HT1080 (cell line): ENCODE results near the gene FOXO1. TPM values are rescaled to one million over a fixed set of nuclear protein-coding genes. Genes with fewer than 3 reads are reported as not detected.

Experiments used
- DNase-seq: peaks from one replicate; pipeline ENCODE4 v3.0.0-alpha.2; 2015; ENCODE audit warnings: low read depth
- total RNA-seq: library from RNA; depleted of rRNA; stranded (reverse); fragments of >200 nt; shearing (Covaris generic); gene quantifications from 2 replicates; pipeline ENCODE4 v1.2.3, GENCODE V29; 2014

The FOXO1 gene
- total RNA-seq, 1 experiment from 2014 or later, result 2.0 TPM

GRCh38 chr13:40609972-40610726 lies 56.3 kb downstream of the FOXO1 start:
- DNase-seq, result peak; percentile 8

- no peak for DNase-seq
These were observed 58.1 kb downstream of the FOXO1 start for GRCh38 chr13:40608308-40608707.

GRCh38 chr13:40605573-40605972 lies 60.9 kb downstream of the FOXO1 start:
- DNase-seq, result no peak

- DNase-seq, result no peak
These were observed 62.3 kb downstream of the FOXO1 start for GRCh38 chr13:40604135-40604534.

- no peak for DNase-seq
These were observed 66.2 kb downstream of the FOXO1 start for GRCh38 chr13:40600149-40600751.

GRCh38 chr13:40599747-40600146 lies 66.7 kb downstream of the FOXO1 start:
- peak; percentile 8 for DNase-seq

- no peak for DNase-seq
These were observed 67.3 kb downstream of the FOXO1 start for GRCh38 chr13:40599124-40599523.

GRCh38 chr13:40598569-40598968 lies 67.9 kb downstream of the FOXO1 start:
- DNase-seq, result no peak

GRCh38 chr13:40597735-40598365 lies 68.6 kb downstream of the FOXO1 start:
- DNase-seq, result no peak

GRCh38 chr13:40596484-40596883 lies 70.0 kb downstream of the FOXO1 start:
- DNase-seq, result no peak

GRCh38 chr13:40595693-40596092 lies 70.7 kb downstream of the FOXO1 start:
- DNase-seq, result no peak

GRCh38 chr13:40592035-40592434 lies 74.4 kb downstream of the FOXO1 start:
- DNase-seq, result no peak

GRCh38 chr13:40591091-40591490 lies 75.3 kb downstream of the FOXO1 start:
- DNase-seq, result no peak

GRCh38 chr13:40590112-40590862 lies 76.2 kb downstream of the FOXO1 start:
- no peak for DNase-seq

GRCh38 chr13:40589285-40590109 lies 76.9 kb downstream of the FOXO1 start:
- DNase-seq, result peak; percentile 86

GRCh38 chr13:40588101-40588500 lies 78.3 kb downstream of the FOXO1 start:
- DNase-seq, result no peak

GRCh38 chr13:40586886-40587565 lies 79.4 kb downstream of the FOXO1 start:
- DNase-seq, result no peak

- peak; percentile 35 for DNase-seq
These were observed 80.5 kb downstream of the FOXO1 start for GRCh38 chr13:40585911-40586471.

GRCh38 chr13:40583738-40584137 lies 82.7 kb downstream of the FOXO1 start:
- no peak for DNase-seq

- DNase-seq, result no peak
These were observed 83.9 kb downstream of the FOXO1 start for GRCh38 chr13:40582531-40582930.
